Measurements from ENCODE around the gene GPR152. TPM values are rescaled to one million over a fixed set of nuclear protein-coding genes. Genes with fewer than 3 reads are reported as not detected.

Gene GPR152
- total RNA-seq, 1 experiment from 2014 or later: not detected

DNA sequence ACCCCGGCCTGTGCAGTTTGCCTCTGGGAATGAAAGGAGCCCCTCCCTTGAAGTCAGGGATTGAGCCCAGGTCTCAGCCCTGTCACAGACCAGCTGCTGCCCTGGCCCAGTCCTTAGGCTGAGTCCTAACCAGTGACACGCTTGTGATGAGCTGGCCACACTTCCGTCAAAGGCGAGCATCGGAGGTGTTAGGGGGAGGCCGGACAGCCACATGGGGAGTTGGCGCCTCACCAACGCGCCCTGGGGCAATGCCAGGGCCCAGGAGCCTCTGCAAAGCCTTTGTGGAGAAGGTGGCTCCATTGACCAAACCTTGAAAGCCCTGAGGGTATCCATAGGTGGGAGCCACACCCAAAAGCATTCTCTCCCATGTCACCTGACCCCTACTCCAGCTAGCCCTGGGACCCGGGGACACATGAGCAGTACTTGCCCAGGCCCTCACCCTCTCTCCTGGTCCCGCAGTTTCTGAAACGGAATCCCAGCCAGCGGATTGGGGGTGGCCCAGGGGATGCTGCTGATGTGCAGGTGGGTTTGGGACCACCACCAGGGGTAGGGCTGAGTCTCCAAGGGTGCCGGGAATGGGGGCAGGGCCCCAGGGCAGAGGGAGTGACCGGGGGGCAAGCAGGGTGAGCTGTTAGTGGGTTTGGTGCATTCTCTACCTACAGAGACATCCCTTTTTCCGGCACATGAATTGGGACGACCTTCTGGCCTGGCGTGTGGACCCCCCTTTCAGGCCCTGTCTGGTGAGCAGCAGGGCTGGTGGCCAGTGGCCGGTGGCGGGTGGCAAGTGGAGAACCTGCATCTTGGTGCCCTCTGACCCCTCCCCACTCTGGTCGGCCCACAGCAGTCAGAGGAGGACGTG, 18.8 kb downstream of the GPR152 start:
- DNase-seq (ENCODE audit: low read depth, low spot score) (no peak), ATAC-seq (no peak)
- POLR2A ChIA-PET: no interaction called here
- Histone ChIP-seq H3K4me3 (replicated peaks in 1 of 2; ENCODE audit: low read depth in 1 of 2, low read length in 2 of 2) (no peak overlapping the region), H3K4me1 (ENCODE audit: control insufficient read depth in 1 of 2, insufficient read depth in 2 of 2, low read length in 2 of 2) (peaks cover 8 to 15% of the 10 kb centered on the region in 2 experiments), H3K9me2 (ENCODE audit: insufficient read depth) (no peaks in the 10 kb centered on the region), H4K20me1 (ENCODE audit: insufficient read depth) (no peaks in the 10 kb centered on the region), H3K27ac (ENCODE audit: low read depth, low read length) (no peak overlapping the region), H3K27me3 (ENCODE audit: insufficient read depth, low read length) (no peaks in the 10 kb centered on the region), H3K9me3 (ENCODE audit: control insufficient read depth in 1 of 2, insufficient read depth in 1 of 2, low read depth in 1 of 2, low read length in 2 of 2) (no peaks in the 10 kb centered on the region), H3K36me3 (ENCODE audit: control insufficient read depth in 1 of 2, insufficient read depth in 2 of 2, low read length in 2 of 2) (peaks cover 10 to 17% of the 10 kb centered on the region in 2 experiments; a peak in 3 of 4 replicates), H3K4me2 (ENCODE audit: low read length) (no peak overlapping the region), H3K9ac (ENCODE audit: low read length) (no peak overlapping the region), H3K79me2 (ENCODE audit: insufficient read depth, low read length) (peaks cover 21% of the 10 kb centered on the region), H2AFZ (ENCODE audit: low read depth, low read length, poor library complexity, severe bottlenecking) (no peak overlapping the region)
- TF ChIP-seq SP1 (IDR thresholded peaks at IDR 0.05; ENCODE audit: low read depth) (no peak), EGR1 (IDR thresholded peaks at IDR 0.05; ENCODE audit: low read depth) (no peak), FOSL1 (IDR thresholded peaks at IDR 0.05; ENCODE audit: low read depth) (no peak), CEBPB (IDR thresholded peaks at IDR 0.05; ENCODE audit: low read depth) (no peak), TCF7L2 (IDR thresholded peaks at IDR 0.05; ENCODE audit: borderline replicate concordance, extremely low read depth, insufficient read depth, insufficient read length) (no peak), POLR2AphosphoS5 (IDR thresholded peaks at IDR 0.05; ENCODE audit: low read depth, low read length) (no peak)
- TF ChIP-seq, protein P1, sequence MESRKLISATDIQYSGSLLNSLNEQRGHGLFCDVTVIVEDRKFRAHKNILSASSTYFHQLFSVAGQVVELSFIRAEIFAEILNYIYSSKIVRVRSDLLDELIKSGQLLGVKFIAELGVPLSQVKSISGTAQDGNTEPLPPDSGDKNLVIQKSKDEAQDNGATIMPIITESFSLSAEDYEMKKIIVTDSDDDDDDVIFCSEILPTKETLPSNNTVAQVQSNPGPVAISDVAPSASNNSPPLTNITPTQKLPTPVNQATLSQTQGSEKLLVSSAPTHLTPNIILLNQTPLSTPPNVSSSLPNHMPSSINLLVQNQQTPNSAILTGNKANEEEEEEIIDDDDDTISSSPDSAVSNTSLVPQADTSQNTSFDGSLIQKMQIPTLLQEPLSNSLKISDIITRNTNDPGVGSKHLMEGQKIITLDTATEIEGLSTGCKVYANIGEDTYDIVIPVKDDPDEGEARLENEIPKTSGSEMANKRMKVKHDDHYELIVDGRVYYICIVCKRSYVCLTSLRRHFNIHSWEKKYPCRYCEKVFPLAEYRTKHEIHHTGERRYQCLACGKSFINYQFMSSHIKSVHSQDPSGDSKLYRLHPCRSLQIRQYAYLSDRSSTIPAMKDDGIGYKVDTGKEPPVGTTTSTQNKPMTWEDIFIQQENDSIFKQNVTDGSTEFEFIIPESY (IDR thresholded peaks at IDR 0.05; ENCODE audit: extremely low read depth, insufficient replicate concordance, low read length): no peak
- TF ChIP-seq, protein P2, sequence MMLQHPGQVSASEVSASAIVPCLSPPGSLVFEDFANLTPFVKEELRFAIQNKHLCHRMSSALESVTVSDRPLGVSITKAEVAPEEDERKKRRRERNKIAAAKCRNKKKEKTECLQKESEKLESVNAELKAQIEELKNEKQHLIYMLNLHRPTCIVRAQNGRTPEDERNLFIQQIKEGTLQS (IDR thresholded peaks at IDR 0.05): no peak
- CTCF ChIA-PET: no interaction called here
- intact Hi-C loops (cut with micrococcal nuclease): no loop called here
- no TSS peak for BruUV-seq (replicated peaks)
- RAD21 ChIA-PET (ENCODE audit: low non-redundant PET in 1 of 2, low total read pairs in 2 of 2, uncharacterized antibody in 2 of 2, unreplicated experiment in 2 of 2): no interaction called here

Data from HCT116 (cell line).